Spleen (tissue), 7 donors: ENCODE measurements around the gene RABL6.
"Not testable (repeated sequence)": the region's sequence is repeated elsewhere in the genome, so short reads cannot be mapped to it uniquely, and the experiment has no call there.

Experiments used
- CTCF ChIP-seq, 11 experiments: fragments of 200-600 bp in 7 of 11; fragments of 450-650 bp in 4 of 11; sonication (generic) in 4 of 11; IDR thresholded peaks in 8 of 11; conservative IDR thresholded peaks in 3 of 11; 1 replicate in 7 of 11; 2 replicates in 4 of 11; pipeline versions ENCODE4 v1.4.0 to v1.8.0; 2016 to 2021; ENCODE audit warnings: antibody characterized with exemption in 11 of 11, inconsistent platforms in 4 of 11, mild to moderate bottlenecking in 1 of 11
- POLR2AphosphoS5 ChIP-seq, 3 donors: sonication (generic); formaldehyde crosslinking; IDR thresholded peaks; one replicate each; pipeline ENCODE4 v1.5.1; 2017; ENCODE audit warnings: antibody characterized with exemption in 3 of 3
- donor health status: DM: no; HTN: no; CAD: no; lungs with moderate emphysema.
- donor health status: DM: no; HTN: no; CAD: no.
- donor health status: DM: no; HTN: no; CAD: no.

GRCh38 chr9:136869611-136870010 lies 61.9 kb downstream of the RABL6 start:
- not testable (repeated sequence) for TF ChIP-seq CTCF (IDR thresholded peaks at IDR 0.05 in 8 of 11, conservative IDR thresholded peaks at IDR 0.05 in 3 of 11); POLR2AphosphoS5 (IDR thresholded peaks at IDR 0.05)
